Fibroblast of upper back skin (primary cell): ENCODE results near the gene OR10G2.
"Not testable (repeated sequence)": the region's sequence is repeated elsewhere in the genome, so short reads cannot be mapped to it uniquely, and the experiment has no call there.

Experiments used
- DNase-seq: peaks from one replicate; pipeline ENCODE4 v3.0.0-alpha.2; 2013

Gene OR10G2, protein sequence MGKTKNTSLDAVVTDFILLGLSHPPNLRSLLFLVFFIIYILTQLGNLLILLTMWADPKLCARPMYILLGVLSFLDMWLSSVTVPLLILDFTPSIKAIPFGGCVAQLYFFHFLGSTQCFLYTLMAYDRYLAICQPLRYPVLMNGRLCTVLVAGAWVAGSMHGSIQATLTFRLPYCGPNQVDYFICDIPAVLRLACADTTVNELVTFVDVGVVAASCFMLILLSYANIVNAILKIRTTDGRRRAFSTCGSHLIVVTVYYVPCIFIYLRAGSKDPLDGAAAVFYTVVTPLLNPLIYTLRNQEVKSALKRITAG

DNA sequence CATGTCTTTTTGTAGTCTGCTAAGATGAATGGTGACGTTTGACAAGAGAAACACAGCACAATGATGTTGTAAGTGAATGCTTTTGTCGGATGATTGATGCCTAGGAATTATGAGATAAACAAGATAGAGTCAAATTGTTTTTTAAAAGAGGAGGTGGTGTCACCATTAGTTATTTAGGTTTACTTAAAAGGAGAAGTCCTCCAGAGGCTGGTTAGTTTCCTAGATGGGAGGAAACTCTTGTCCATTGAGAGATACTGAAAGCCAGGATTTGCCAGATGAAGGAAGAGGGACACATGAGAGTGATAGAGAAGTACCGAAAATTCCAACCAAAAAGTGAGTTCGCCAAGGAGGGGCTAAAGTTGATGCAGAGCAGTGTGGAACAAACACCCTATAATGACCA, at the start of gene OR10G2:
TSS of gene OR10G2 (minus strand) at position 101 of the 400 bp plus-strand sequence. CDS start at position 3, 98 bp downstream.
- no peak for DNase-seq

DNA sequence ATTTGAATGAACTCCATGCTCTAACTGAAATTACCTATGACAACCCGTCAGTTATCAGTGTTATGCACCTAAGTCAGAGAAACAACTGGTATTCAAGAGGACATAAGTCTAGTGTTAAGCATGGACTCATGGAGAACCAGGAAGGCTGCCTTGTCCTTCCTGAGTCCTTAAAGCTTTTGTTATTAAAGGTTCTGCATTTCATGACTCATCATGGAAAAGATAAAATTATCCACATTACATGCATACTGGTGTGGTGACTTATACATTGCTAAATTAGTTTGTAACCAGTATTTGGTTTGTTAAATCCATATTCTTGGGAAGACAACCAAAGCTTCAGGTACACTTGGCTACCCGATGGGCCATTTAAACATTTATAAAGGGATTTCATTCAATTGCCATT, 45.3 kb upstream of the OR10G2 start:
- DNase-seq = peak; percentile 20

DNA sequence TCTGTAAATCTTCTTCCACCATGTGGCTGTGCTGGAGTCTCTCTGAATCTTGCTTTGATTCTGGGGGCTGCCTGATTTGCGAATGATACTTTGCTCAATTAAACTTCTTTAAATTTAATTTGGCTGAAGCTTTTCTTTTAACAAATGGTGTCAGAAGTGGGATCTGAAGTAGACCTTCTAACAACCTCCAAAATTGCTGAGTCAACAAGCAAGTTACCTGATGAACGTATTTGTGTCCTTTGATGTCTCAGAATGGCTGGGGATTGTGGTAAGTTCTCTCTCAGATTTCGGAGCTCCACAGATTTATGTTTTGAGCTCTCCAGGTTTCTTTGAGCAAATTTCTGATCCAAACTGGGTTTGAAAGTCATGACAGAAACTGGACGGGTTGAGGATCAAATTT, 40.8 kb upstream of the OR10G2 start:
- no peak for DNase-seq

DNA sequence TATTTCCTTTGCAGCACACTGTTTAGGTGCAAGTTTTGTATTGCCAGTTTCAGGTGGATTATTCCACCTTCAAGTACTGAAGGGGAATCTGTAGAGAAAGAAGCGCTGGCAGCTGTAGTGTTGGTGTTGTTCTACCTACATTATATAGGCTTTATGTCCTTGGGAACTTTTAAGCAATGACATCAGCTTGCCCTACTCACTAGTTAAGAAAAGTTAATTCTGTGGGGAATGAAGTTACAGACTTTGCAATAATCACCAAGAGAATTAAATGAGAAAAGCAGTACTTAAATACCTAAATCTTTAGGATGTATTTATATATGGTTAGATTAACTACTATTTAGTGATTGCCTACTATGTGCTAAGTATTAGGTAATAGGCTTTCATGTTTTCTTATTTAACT, 39.0 kb upstream of the OR10G2 start, which contains the start of gene OR4E1:
TSS of gene OR4E1 (minus strand) at position 101 of the 400 bp plus-strand sequence. CDS start 2,883 bp downstream, outside the sequence.
- DNase-seq = no peak

DNA sequence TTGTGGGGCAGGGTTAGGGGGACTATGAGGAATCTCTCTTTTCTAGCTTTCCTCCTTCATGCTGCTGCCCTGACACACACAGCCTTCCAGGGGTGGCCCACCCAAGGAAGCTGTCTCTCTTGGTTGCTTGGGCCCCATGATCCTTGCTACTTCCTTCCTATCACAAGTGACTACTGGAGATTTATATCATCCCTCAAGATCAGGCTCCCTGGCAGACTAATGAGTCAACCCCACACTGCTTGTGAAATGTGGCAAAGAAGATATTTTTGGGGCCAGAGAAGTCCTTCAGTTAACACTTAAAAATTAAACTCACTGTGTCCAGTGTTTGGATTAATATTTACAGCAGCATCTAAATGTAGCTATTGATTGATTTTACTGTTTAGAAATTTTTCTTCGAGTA, 37.4 kb upstream of the OR10G2 start:
- no peak for DNase-seq

DNA sequence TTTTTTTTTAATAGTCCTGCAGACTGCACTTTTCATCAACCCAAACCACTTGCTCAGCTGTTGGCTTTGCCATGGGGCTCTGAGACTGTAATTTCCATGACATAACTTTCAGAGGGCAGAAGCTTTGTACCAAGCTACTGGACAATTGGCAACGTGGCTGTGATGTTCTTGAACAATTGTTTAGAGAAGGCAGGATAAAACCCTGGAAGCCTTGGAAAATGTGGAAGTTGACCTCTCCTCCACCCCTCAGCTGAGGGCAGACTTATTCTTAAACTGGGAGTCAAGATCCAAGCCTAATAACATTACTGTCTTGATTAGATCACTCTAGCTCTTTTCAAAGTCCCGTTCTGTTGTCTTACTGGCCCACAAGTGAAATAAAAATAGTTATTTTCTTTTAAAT, 36.6 kb upstream of the OR10G2 start:
- no peak for DNase-seq

DNA sequence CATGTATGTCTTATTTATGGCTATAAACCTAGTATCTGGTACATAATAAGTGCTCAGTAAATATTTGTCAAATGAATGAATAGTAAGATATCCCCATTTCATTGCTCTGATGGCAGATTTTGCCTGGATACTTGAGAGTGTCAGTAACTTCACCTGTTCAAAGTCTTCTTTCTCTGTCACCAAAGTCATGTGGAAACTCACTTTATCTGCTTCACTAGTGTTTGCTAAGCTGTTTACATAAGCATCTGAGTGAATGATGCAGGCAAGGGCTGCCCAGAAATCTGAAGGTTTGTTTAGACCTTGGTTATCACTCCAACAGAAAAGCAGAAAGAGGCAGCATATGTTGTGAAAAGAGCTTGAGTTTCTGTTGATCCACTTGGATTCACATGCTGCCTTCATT, 34.5 kb upstream of the OR10G2 start:
- DNase-seq = no peak

DNA sequence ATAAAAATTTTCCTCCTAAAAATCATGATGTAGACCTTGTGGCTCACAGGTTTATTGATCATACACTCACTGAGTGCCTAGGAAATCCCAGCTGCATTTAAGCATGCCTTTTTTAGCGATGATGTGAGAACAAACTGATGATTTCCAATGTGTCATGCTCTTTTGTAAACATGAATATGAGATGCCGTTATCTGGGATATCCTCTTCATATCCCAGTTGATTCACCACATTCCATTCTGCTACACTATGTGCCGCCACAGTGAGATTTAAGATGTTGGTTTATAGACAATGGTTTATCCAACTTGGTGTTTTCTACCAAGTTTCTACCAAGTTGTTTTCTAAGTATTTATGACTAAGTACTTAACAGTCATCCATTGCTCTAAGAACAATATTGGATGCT, 33.6 kb upstream of the OR10G2 start:
- peak; percentile 9 for DNase-seq

DNA sequence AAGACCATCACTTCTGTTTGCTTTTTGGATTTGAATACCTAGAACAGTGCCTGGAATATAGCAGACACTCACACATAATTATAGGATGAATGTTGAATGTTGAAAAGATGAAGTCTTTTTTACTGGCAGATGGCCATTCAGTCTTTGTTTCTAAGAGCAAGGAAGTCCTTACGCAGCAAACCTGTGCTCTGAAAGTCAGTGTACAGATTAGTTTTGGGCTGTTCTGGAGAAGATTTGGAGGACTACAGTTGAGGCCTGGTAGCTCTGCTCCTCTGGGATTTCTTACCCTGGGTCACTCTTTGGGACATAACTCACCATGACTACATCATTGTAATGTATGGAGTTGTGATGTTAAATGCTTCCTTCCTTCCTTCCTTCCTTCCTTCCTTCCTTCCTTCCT, 22.2 kb upstream of the OR10G2 start:
- DNase-seq = no peak

DNA sequence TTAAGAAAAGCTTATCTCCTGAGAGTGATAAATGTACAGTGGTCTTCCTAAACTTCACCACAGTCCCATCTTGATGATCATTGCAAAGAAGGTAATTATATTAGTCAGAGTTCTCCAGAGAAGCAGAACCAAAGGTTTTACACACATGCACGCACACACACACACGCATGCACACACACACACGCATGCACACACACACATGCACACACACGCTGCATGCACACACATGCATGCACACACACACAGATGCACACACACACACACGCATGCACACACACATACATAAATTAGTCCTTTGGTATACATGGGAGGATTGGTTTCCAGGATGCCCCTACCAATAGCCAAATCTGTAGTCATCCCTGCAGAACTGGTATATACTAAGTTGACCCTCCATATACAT, 19.5 kb upstream of the OR10G2 start:
- DNase-seq = no peak

DNA sequence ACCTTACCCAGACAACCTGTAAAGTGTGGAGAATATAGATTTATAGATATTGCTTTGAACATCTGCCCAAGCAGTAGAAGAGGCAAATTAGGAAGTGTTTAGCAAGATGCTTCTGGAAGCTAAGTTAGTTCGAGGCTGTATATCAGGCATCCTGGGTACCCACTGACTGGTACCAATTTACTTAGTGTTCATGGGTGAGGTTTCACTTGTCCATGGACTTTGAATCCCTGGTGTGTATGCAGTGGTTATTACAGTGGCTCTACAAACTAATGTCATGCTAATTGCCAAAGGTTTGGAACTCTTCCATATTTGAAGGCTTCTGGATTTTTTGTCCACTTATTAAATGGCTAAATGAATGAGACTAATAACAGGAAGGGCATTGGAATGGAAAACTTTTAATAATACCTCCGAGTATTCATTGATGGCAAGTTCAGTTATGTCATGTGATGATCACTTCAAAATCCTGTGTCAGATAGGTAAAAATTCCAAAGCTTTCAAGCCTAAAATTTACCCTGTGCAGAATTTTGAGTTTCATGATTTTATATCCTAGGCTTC, 18.7 kb upstream of the OR10G2 start, which contains the start of gene OR4E2:
TSS of gene OR4E2 (plus strand) at position 505 of the 555 bp plus-strand sequence. CDS start 11,248 bp downstream, outside the sequence.
- DNase-seq = no peak

DNA sequence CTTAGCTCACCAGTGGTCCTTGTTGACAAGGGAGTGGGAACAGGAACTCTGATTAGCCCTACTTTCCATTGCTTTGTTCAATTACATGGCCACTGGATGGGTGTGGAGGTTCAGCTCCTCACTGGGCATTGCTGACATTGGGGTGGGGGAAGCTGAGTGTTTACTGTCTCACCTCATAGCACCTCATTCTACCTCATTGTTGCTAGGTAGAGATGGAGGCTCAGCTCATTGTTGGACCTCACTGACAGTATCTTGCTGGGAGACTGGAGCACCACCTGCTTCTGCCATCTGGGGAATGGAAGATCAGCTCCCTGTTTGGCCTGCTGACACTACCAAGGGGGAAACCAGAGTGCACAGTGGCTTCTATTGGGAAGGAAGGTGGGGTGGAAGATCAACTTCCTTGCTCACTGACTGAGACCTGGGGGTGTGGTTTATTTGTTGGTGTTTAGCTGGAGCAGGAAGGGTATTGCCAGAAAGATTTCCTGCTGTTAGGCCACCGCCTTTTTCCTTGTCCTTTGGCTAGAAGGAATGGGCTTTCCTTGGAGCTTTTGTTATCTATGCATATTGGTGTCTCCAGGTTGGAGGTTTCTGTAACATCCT, 17.6 kb upstream of the OR10G2 start:
- no peak for DNase-seq

DNA sequence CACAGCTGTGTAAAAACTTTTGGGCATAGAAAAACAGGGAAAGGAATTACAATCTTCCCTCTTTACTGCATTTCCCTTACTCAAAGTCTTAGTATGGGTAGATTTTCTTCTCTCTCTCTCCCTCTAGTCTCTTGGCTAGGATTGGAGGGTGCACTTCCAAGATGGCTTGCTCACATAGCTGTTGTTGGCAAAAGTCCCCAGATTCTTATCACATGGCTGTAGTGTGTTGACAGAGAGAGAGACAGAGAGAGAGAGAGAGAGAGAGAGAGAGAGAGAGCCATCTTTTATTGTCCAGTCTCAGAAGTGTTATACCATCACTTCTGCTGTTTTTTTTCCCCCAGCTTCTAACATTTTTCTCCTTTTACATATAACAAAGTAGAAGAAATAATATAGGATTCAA, 12.6 kb upstream of the OR10G2 start:
- DNase-seq = no peak

DNA sequence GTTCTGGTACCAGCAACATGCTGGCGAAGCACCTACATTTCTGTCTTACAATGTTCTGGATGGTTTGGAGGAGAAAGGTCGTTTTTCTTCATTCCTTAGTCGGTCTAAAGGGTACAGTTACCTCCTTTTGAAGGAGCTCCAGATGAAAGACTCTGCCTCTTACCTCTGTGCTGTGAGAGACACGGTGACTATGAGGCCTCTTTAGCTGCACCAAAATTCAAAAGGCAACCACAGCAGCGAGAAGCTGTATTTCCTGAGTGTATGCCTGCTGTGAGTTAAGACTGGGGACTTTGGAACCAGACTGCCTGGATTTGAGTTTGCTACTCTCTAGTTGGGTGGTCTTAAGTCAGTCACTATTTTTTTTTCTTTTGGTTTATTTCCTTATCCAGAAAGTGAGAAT, 8.7 kb upstream of the OR10G2 start:
- no peak for DNase-seq

DNA sequence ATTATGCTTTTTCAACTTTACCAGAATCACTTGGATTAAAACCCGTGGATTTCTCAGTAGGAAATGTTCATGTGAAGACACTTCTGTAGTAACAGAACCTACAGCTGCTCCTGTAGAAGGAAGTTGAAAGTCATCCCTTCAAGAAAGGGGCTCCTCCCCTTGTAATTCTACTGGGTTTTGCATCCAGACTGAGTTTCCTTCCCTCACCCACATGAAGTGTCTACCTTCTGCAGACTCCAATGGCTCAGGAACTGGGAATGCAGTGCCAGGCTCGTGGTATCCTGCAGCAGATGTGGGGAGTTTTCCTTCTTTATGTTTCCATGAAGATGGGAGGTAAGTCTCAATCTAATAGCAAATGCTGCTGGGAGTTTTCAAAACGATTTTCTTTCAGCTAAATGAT, 7.9 kb upstream of the OR10G2 start:
- DNase-seq = no peak

DNA sequence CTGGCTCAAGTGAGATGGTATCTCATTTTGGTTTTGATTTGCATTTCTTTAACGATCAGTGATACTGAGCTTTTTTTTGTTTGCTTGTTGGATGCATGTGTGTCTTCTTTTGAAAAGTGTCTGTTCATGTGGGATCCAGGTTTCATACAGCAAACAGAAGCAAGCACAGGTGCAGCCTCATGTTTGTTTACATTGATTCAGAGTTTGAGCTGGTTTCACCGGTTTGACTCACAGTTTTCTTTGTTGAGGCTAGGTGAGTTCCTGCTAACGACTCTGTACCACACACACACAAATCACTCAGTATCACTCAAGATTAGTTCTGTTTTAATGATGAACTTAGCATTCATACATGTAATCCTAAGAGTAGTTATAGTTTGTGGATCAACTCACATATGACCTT, 3.7 kb downstream of the OR10G2 start:
- DNase-seq = no peak

DNA sequence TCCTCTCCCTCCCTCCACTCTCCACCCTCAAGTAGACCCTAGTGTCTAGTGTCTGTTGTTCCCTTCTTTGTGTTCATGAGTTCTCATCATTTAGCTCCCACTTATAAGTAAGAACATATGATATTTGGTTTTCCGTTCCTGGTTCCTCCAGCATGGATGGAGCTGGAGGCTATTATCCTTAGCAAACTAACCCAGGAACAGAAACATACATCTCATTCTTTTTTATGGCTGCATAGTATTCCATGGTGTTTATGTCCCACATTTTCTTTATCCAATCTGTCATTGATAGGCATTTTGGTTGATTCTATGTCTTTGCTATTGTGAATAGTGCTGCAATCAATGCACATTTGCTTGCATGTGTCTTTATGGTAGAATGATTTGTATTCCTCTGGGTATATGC, 4.2 kb downstream of the OR10G2 start:
- not testable (repeated sequence) for DNase-seq

DNA sequence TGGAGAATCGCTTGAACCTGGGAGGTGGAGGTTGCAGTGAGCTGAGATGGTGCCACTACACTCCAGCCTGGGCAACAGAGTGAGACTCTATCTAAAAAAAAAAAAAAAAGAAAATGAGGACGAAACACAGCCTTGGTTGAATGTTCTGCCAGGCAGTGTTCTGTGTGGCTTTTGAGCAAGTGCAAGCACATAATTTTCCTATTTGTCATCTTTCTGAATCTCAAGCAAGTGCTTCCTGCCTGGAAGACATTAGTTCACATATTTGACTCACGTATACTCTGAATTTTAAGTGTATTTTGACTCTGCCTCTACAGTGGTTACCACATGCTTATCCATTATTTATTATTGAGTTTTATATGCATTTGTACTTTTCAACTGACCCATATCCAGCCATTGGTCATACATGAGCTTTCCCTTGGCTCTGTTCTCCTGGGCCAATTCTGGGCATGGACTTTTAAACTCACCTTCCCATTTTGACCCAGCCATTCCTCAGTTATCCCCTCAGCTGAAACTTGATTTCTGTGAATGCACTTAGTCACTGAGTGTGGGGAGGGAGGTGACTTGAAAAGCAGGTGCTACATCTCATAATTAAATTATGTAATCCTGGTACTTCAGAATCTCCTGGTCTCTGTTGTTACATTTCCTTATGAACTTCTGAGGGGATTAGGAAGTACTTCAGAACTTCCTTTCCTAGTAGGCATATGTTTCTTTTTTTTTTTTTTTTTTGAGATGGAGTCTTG, 8.1 kb downstream of the OR10G2 start:
- DNase-seq = no peak

DNA sequence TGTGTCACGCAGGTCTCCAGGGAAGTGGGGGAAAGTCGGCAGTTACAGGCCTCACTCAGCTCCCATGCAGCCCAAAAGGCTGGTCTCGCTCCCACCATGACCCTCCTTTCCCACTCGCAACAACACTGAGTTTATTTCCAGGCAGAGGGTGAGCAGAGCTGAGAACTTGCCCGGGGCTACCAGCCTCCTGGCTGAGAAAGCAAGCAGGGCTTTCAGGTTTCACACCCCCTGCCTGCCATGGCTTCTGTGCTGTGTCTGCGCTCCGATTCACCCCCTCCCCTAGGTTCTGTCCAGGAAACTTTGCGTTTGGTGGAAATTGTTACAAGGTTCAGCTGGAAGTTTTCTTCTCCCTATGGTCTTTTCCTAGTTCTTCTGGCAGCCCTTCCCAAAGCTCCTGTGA, 17.1 kb downstream of the OR10G2 start:
- no peak for DNase-seq

DNA sequence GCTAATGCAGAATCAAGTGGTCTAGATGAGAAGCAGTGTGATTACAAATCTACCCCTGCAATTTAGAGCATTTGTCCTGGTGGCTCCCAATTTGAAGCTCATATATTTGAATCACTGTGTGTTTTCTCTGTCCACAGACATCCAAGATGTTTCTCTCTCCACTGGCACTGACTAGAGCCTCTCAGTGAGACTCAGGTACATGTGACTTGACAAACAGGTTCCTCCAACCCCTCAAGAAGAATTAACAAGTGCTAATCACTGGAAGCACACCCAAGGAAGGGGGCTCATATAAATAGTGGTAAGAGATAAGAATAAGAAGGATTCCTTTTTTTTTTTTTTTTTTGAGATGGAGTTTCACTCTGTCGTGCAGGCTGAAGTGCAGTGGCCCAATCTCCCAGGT, 20.5 kb downstream of the OR10G2 start:
- DNase-seq = no peak

DNA sequence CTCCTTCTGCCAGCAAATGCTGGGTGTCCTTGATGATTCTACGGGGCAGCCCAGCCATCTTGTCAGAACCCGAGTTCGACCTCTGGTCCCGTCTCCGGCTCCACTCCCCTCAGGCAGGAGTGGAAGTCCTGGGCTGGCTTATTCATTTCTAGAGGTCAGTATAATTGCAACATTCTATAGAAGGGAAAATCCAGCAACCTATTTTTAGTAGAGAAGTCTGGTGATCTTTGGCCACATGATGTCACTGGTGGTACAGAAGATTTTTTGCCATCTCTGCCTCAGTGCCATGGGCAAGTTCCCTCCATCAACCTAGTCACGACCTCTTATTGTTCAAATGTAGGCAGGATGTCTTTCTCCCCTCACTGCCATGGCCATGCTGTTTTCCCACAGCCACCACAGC, 22.4 kb downstream of the OR10G2 start:
- no peak for DNase-seq

DNA sequence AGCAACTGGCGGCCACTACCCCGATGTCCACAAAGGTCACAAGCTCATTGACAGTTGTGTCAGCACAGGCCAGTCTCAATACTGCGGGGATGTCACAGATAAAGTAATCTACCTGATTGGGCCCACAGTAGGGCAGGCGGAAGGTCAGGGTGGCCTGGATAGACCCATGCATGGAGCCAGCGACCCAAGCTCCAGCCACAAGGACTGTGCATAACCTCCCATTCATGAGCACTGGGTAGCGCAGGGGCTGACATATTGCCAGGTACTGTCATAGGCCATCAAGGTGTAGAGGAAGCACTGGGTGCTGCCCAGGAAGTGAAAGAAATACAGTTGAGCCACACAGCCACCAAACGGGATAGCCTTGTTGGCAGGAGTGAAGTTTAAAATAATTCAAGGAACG, 32.6 kb downstream of the OR10G2 start:
- not testable (repeated sequence) for DNase-seq

DNA sequence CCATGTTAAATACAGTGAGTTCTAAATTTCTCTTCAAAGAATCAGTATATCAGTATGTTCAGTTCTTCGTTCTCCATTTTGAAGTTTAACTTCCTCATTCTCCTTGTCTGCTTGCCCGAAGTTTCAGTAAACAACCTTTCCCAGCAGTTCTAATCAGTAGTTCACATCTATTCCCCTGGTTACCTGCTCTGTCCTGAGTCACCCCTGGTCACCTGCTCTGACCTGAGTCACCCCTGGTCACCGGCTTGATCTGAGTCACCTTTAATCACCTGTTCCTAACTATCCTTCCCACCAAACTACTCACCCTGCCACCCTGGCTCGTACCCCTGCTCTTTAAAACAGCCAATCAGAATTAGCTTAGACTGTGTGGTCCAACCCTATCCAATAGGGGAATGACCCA, 45.4 kb downstream of the OR10G2 start:
- no peak for DNase-seq
